Mesothelial cell of epicardium (in vitro differentiated cells): ENCODE data around the gene EPSTI1. TPM values are rescaled to one million over a fixed set of nuclear protein-coding genes. Genes with fewer than 3 reads are reported as not detected.
A peak's percentile ranks its signal among the peaks of the same experiment; 100 is the strongest.

Source experiments
- DNase-seq, 2 experiments: peaks; one replicate each; pipeline ENCODE4 v3.0.0; 2021; ENCODE audit warnings: low spot score in 2 of 2; ENCODE audit not compliant: unreplicated experiment in 2 of 2
- H3K27ac Mint-ChIP-seq: 2 replicates; pipeline ENCODE4 v1.8.0; 2021; ENCODE audit warnings: mixed read lengths
- H3K27me3 Mint-ChIP-seq: 2 replicates; pipeline ENCODE4 v1.8.0; 2021; ENCODE audit warnings: low read depth, mixed read lengths
- H3K36me3 Mint-ChIP-seq: 2 replicates; pipeline ENCODE4 v1.8.0; 2021; ENCODE audit warnings: mixed read lengths
- H3K4me1 Mint-ChIP-seq: 2 replicates; pipeline ENCODE4 v1.8.0; 2021; ENCODE audit warnings: mixed read lengths
- H3K4me3 Mint-ChIP-seq: 2 replicates; pipeline ENCODE4 v1.8.0; 2021; ENCODE audit warnings: mild to moderate bottlenecking, moderate library complexity, mixed read lengths
- H3K9me3 Mint-ChIP-seq: 2 replicates; pipeline ENCODE4 v1.8.0; 2021; ENCODE audit warnings: mixed read lengths
- CTCF ChIP-seq: fragments of 200-600 bp; sonication (generic); IDR thresholded peaks from one replicate; pipeline ENCODE4 v1.5.0; 2021; ENCODE audit warnings: antibody characterized with exemption; ENCODE audit not compliant: unreplicated experiment
- total RNA-seq: library from RNA; stranded (reverse); gene quantifications from 3 replicates; pipeline ENCODE4 v1.2.1, GENCODE V29; 2021

Gene EPSTI1
- total RNA-seq, 1 donor from 2014 or later, result 37.3 TPM

GRCh38 chr13:43002021-43002420, 10.0 kb upstream of the EPSTI1 start:
- Mint-ChIP-seq H3K9me3 (peaks cover 20% of the 10 kb centered on the region), H3K4me3 (no peak overlapping the region), H3K36me3 (peaks cover 15% of the 10 kb centered on the region), H3K27ac (no peak overlapping the region), H3K27me3 (no peaks in the 10 kb centered on the region), H3K4me1 (peaks cover 38% of the 10 kb centered on the region)
- no peak for DNase-seq
- no peak for TF ChIP-seq CTCF

- Mint-ChIP-seq H3K4me3 (no peak overlapping the region), H3K9me3 (peaks cover 20% of the 10 kb centered on the region), H3K36me3 (peaks cover 15% of the 10 kb centered on the region), H3K4me1 (peaks cover 40% of the 10 kb centered on the region), H3K27me3 (no peaks in the 10 kb centered on the region), H3K27ac (no peak overlapping the region)
- DNase-seq, result no peak
- no peak for TF ChIP-seq CTCF
These were observed 8.6 kb upstream of the EPSTI1 start for GRCh38 chr13:43000676-43001075.

DNA sequence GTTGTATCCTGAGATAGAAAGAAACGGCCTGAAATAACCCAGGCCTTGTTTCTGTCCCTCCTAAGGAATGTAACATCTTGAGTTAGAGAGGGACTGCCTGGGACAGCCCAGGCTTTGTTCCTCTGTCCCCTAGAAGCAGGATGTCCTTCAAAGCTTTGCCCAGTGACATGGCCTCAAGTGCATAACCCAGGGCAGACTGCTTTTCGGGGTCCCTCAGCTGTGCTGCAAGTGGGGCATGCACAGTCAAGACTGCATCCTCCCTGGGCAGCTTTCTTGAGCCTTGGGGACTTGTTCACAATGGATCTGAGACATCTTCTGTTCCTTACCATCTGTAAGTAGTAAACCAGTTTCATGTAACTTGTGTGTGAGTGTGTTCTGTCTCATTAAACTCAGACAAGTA, 7.5 kb upstream of the EPSTI1 start:
- Mint-ChIP-seq H3K36me3 (peaks cover 15% of the 10 kb centered on the region), H3K27me3 (no peaks in the 10 kb centered on the region), H3K4me1 (peaks cover 32% of the 10 kb centered on the region), H3K27ac (no peak overlapping the region), H3K4me3 (no peak overlapping the region), H3K9me3 (peaks cover 20% of the 10 kb centered on the region)
- no peak for DNase-seq
- no peak for TF ChIP-seq CTCF

DNA sequence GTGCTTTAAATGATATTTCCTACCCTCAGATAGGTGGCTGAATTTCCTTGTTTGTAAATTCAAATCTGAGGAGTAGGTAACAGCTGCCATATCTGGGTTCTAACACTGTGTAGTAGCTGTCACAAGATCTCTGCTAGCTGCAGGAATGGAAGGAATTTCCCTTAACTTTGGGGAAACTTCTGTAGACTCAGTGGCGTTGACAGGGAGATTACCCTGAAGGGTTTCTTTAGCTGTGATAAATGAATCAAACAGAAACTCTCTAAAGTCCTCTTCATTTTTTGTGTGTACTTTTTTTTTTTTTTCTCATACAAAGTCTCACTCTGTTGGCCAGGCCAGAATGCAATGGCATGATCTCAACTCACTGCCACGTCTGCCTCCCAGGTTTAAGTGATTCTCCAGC, 5.3 kb upstream of the EPSTI1 start:
- no peak for TF ChIP-seq CTCF
- Mint-ChIP-seq H3K4me3 (no peak overlapping the region), H3K27me3 (no peaks in the 10 kb centered on the region), H3K27ac (peak overlapping the region; percentile 83), H3K4me1 (peaks cover 32% of the 10 kb centered on the region), H3K9me3 (peaks cover 11% of the 10 kb centered on the region), H3K36me3 (peaks cover 7% of the 10 kb centered on the region)
- no peak for DNase-seq

- H3K4me1 Mint-ChIP-seq, result peaks cover 40% of the 10 kb centered on the region
- DNase-seq, result no peak
- peak overlapping the region; percentile 83 for H3K27ac Mint-ChIP-seq
- no peak overlapping the region for H3K4me3 Mint-ChIP-seq
- no peaks in the 10 kb centered on the region for H3K36me3 Mint-ChIP-seq
- peaks cover 3% of the 10 kb centered on the region for H3K9me3 Mint-ChIP-seq
- TF ChIP-seq CTCF, result no peak
- no peaks in the 10 kb centered on the region for H3K27me3 Mint-ChIP-seq
These were observed 4.5 kb upstream of the EPSTI1 start for GRCh38 chr13:42996584-42996983.

GRCh38 chr13:42994878-42995277, 2.8 kb upstream of the EPSTI1 start:
- no peak for DNase-seq
- no peaks in the 10 kb centered on the region for H3K36me3 Mint-ChIP-seq
- H3K27ac Mint-ChIP-seq, result peak overlapping the region; percentile 8
- H3K9me3 Mint-ChIP-seq, result no peaks in the 10 kb centered on the region
- peaks cover 57% of the 10 kb centered on the region for H3K4me1 Mint-ChIP-seq
- no peak overlapping the region for H3K4me3 Mint-ChIP-seq
- no peak for TF ChIP-seq CTCF
- no peaks in the 10 kb centered on the region for H3K27me3 Mint-ChIP-seq
